H9 (cell line): ENCODE measurements around the gene SARS1. TPM values are rescaled to one million over a fixed set of nuclear protein-coding genes. Genes with fewer than 3 reads are reported as not detected.
"Not testable (repeated sequence)": the region's sequence is repeated elsewhere in the genome, so short reads cannot be mapped to it uniquely, and the experiment has no call there.

Source experiments
- DNase-seq: peaks from one replicate; pipeline ENCODE4 v3.0.0-alpha.2; 2017
- H2AFZ ChIP-seq: one replicate; pipeline ENCODE4 v1.6.1; 2013; ENCODE audit warnings: mild to moderate bottlenecking, low read length, control low read depth, moderate library complexity
- H2AK5ac ChIP-seq: 2 replicates; pipeline ENCODE4 v1.6.1; 2013; ENCODE audit warnings: low read length, control low read depth, mixed read lengths; ENCODE audit not compliant: insufficient read length
- H2BK120ac ChIP-seq: one replicate; pipeline ENCODE4 v1.6.1; 2013; ENCODE audit warnings: low read depth, mild to moderate bottlenecking, low read length, control low read depth, inconsistent platforms; ENCODE audit not compliant: poor library complexity, severe bottlenecking
- H2BK12ac ChIP-seq: 2 replicates; pipeline ENCODE4 v1.6.1; 2013; ENCODE audit warnings: low read length, control low read depth, mixed read lengths, low read depth; ENCODE audit not compliant: insufficient read length
- H2BK15ac ChIP-seq: 2 replicates; pipeline ENCODE4 v1.6.1; 2013; ENCODE audit warnings: low read depth, low read length, control low read depth
- H2BK20ac ChIP-seq: one replicate; pipeline ENCODE4 v1.6.1; 2013; ENCODE audit warnings: low read depth, mild to moderate bottlenecking, low read length, control low read depth, inconsistent platforms; ENCODE audit not compliant: poor library complexity, severe bottlenecking
- H2BK5ac ChIP-seq: 2 replicates; pipeline ENCODE4 v1.6.1; 2013; ENCODE audit warnings: low read length, control low read depth, mixed read lengths; ENCODE audit not compliant: insufficient read length
- H3K14ac ChIP-seq: 2 replicates; pipeline ENCODE4 v1.6.1; 2013; ENCODE audit warnings: low read length, control low read depth; ENCODE audit not compliant: insufficient read depth
- H3K18ac ChIP-seq: 2 replicates; pipeline ENCODE4 v1.6.1; 2013; ENCODE audit warnings: low read depth, mild to moderate bottlenecking, mixed read lengths, low read length, control low read depth; ENCODE audit not compliant: insufficient read length
- H3K23ac ChIP-seq: 2 replicates; pipeline ENCODE4 v1.6.1; 2013; ENCODE audit warnings: low read length, control low read depth, mixed read lengths, low read depth; ENCODE audit not compliant: insufficient read length
- H3K23me2 ChIP-seq: 2 replicates; pipeline ENCODE4 v1.6.1; 2013; ENCODE audit warnings: low read depth, mild to moderate bottlenecking, mixed read lengths, low read length, control low read depth; ENCODE audit not compliant: insufficient read length, poor library complexity, severe bottlenecking
- H3K27ac ChIP-seq: 2 replicates; pipeline ENCODE4 v1.5.1; 2013; ENCODE audit warnings: low read length, control low read depth, mixed read lengths, low read depth; ENCODE audit not compliant: insufficient read length
- H3K27me3 ChIP-seq: 2 replicates; pipeline ENCODE4 v1.6.1; 2013; ENCODE audit warnings: low read length, control low read depth, inconsistent platforms; ENCODE audit not compliant: insufficient read depth
- H3K4ac ChIP-seq: 2 replicates; pipeline ENCODE4 v1.6.1; 2013; ENCODE audit warnings: low read depth, mild to moderate bottlenecking, control low read depth, inconsistent platforms, low read length, moderate library complexity
- H3K4me1 ChIP-seq: 2 replicates; pipeline ENCODE4 v1.6.1; 2013; ENCODE audit warnings: low read length, control low read depth, inconsistent platforms; ENCODE audit not compliant: insufficient read depth
- H3K4me2 ChIP-seq: 2 replicates; pipeline ENCODE4 v1.6.1; 2013; ENCODE audit warnings: low read length, control low read depth, mixed read lengths; ENCODE audit not compliant: insufficient read length, insufficient read depth
- H3K56ac ChIP-seq: 2 replicates; pipeline ENCODE4 v1.6.1; 2013; ENCODE audit warnings: low read depth, mild to moderate bottlenecking, mixed read lengths, low read length, control low read depth; ENCODE audit not compliant: insufficient read length
- H3K79me1 ChIP-seq: 2 replicates; pipeline ENCODE4 v1.6.1; 2013; ENCODE audit warnings: low read depth, mild to moderate bottlenecking, moderate library complexity, low read length, control low read depth, inconsistent platforms; ENCODE audit not compliant: insufficient read depth, poor library complexity, severe bottlenecking
- H3K79me2 ChIP-seq: 2 replicates; pipeline ENCODE4 v1.6.1; 2013; ENCODE audit warnings: low read length, control low read depth, inconsistent platforms; ENCODE audit not compliant: insufficient read depth
- H3K9ac ChIP-seq: 2 replicates; pipeline ENCODE4 v1.6.1; 2013; ENCODE audit warnings: low read length, control low read depth, mixed read lengths; ENCODE audit not compliant: insufficient read length; ENCODE audit errors: extremely low read depth
- H3K9me3 ChIP-seq: one replicate; pipeline ENCODE4 v1.6.1; 2013; ENCODE audit warnings: low read depth, low read length, inconsistent platforms; ENCODE audit not compliant: control insufficient read depth
- H3T11ph ChIP-seq: one replicate; pipeline ENCODE4 v1.6.1; 2013; ENCODE audit warnings: mild to moderate bottlenecking, low read length, control low read depth, inconsistent platforms
- H4K20me1 ChIP-seq: one replicate; pipeline ENCODE4 v1.6.1; 2013; ENCODE audit not compliant: control insufficient read depth, insufficient read length, insufficient read depth
- H4K5ac ChIP-seq: 2 replicates; pipeline ENCODE4 v1.6.1; 2013; ENCODE audit warnings: low read depth, mild to moderate bottlenecking, mixed read lengths, low read length, control low read depth; ENCODE audit not compliant: insufficient read length
- H4K8ac ChIP-seq: replicated peaks from 2 replicates; pipeline ENCODE4 v1.6.1; 2013; ENCODE audit warnings: low read length, control low read depth, mixed read lengths, low read depth; ENCODE audit not compliant: insufficient read length
- H4K91ac ChIP-seq: 2 replicates; pipeline ENCODE4 v1.6.1; 2013; ENCODE audit warnings: low read depth, mild to moderate bottlenecking, moderate library complexity, mixed read lengths, low read length, control low read depth; ENCODE audit not compliant: insufficient read length
- H3K27ac Mint-ChIP-seq, 3 experiments: 2 replicates in 2 of 3; 3 replicates in 1 of 3; pipeline ENCODE4 v1.8.0; 2020 to 2021; ENCODE audit warnings: mixed read lengths in 3 of 3, mild to moderate bottlenecking in 1 of 3, moderate library complexity in 1 of 3
- H3K27me3 Mint-ChIP-seq: 2 replicates; pipeline ENCODE4 v1.8.0; 2021; ENCODE audit warnings: low read depth, mild to moderate bottlenecking, moderate library complexity, mixed read lengths
- H3K36me3 Mint-ChIP-seq, 3 experiments: 2 replicates in 2 of 3; 3 replicates in 1 of 3; pipeline ENCODE4 v1.8.0; 2020 to 2021; ENCODE audit warnings: low read depth in 3 of 3, mixed read lengths in 3 of 3; ENCODE audit not compliant: insufficient read depth in 1 of 3
- H3K4me1 Mint-ChIP-seq, 2 experiments: 2 replicates each; pipeline ENCODE4 v1.8.0; 2020; ENCODE audit warnings: mixed read lengths in 2 of 2
- H3K4me3 Mint-ChIP-seq, 2 experiments: 2 replicates in 1 of 2; 3 replicates in 1 of 2; pipeline ENCODE4 v1.8.0; 2020 to 2021; ENCODE audit warnings: mild to moderate bottlenecking in 2 of 2, mixed read lengths in 2 of 2, moderate library complexity in 1 of 2
- H3K9me3 Mint-ChIP-seq, 2 experiments: 2 replicates in 1 of 2; 3 replicates in 1 of 2; pipeline ENCODE4 v1.8.0; 2020; ENCODE audit warnings: mild to moderate bottlenecking in 2 of 2, mixed read lengths in 2 of 2, moderate library complexity in 1 of 2
- CTCF ChIP-seq: fragments of 200-600 bp; sonication (generic); conservative IDR thresholded peaks from 3 replicates; pipeline ENCODE4 v1.8.0; 2021; ENCODE audit warnings: antibody characterized with exemption, mild to moderate bottlenecking
- WGBS: extraction: QIAGEN DNeasy Blood & Tissue Kit; methylation state at CpG from one replicate; pipeline ENCODE4 v1.1.7; 2013; ENCODE audit warnings: missing lambda C conversion rate, low lambda C conversion rate, mixed read lengths; ENCODE audit not compliant: insufficient read length; ENCODE audit errors: extremely low coverage; 5-methylcytosine and 5-hydroxymethylcytosine counted together
- total RNA-seq: library from RNA; stranded (reverse); gene quantifications from 2 replicates; pipeline ENCODE4 v1.2.1, GENCODE V29; 2021

Gene SARS1
- total RNA-seq, 1 experiment from 2014 or later, result 139 TPM

GRCh38 chr1:109283748-109284600 lies 70.3 kb downstream of the SARS1 start:
- Histone ChIP-seq H4K5ac (peak overlapping the region; percentile 18), H3K27me3 (no peaks in the 10 kb centered on the region), H4K91ac (no peak overlapping the region), H2AFZ (no peak overlapping the region), H3K18ac (peak overlapping the region; percentile 86), H3K4me1 (peaks cover 3% of the 10 kb centered on the region; the same call in 1 of the 2 replicates), H2BK5ac (peak overlapping the region; percentile 55), H2AK5ac (peak overlapping the region; percentile 57), H3K9ac (peak overlapping the region; percentile 68), H4K8ac (peak overlapping the region; percentile 30), H3K14ac (peak overlapping the region; percentile 94; the same call in 1 of the 2 replicates), H2BK20ac (no peak overlapping the region), H3K79me1 (peaks cover 5% of the 10 kb centered on the region), H4K20me1 (no peaks in the 10 kb centered on the region), H3K23ac (no peak overlapping the region), H3K56ac (no peak overlapping the region), H3K27ac (peak overlapping the region; percentile 80), H3K23me2 (peaks cover 13% of the 10 kb centered on the region), H3K4ac (peak overlapping the region; percentile 31; the same call in 1 of the 2 replicates), H2BK12ac (peak overlapping the region; percentile 16), H3K4me2 (peak overlapping the region; percentile 92), H3K9me3 (no peaks in the 10 kb centered on the region), H3K79me2 (peaks cover 2% of the 10 kb centered on the region; the same call in 1 of the 2 replicates), H3T11ph (peak overlapping the region; percentile 4), H2BK15ac (no peak overlapping the region), H2BK120ac (no peak overlapping the region)
- H3K4me3 Mint-ChIP-seq, result peak overlapping the region; percentile 99 to 100
- no CpG with 5 or more reads among the region's 17 CpGs for WGBS
- no peaks in the 10 kb centered on the region; the same call in 1 of the 2 replicates for H3K27me3 Mint-ChIP-seq
- peaks cover 18 to 25% (median 22%) of the 10 kb centered on the region in 3 experiments for H3K36me3 Mint-ChIP-seq
- no peak for TF ChIP-seq CTCF
- peak overlapping the region; percentile 96 to 99 (median 99) for H3K27ac Mint-ChIP-seq
- H3K4me1 Mint-ChIP-seq, result peaks cover 35 to 45% of the 10 kb centered on the region in 2 experiments
- peaks cover 0 to 2% of the 10 kb centered on the region in 2 experiments; a peak in 3 of 5 replicates for H3K9me3 Mint-ChIP-seq
- no peak for DNase-seq

DNA sequence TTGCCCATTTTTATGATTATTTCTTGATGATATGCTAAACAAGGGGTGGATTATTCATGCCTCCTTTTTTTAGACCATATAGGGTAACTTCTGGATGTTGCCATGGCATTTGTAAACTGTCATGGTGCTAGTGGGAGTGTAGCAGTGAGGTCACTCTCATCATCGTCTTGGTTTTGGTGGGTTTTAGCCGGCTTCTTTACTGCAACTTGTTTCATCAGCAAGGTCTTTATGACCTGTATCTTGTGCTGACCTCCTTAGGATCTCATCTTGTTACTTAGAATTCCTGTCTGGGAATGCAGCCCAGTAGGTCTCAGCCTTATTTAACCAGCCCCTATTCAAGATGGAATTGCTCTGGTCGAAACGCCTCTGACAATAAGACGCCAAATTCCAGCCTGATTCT lies 73.0 kb downstream of the SARS1 start:
- H3K27me3 ChIP-seq, H3K18ac ChIP-seq, H3K56ac ChIP-seq, H3T11ph ChIP-seq, H2AFZ ChIP-seq, H2AK5ac ChIP-seq, H3K27ac ChIP-seq, H4K91ac ChIP-seq, H4K20me1 ChIP-seq, H3K4me1 ChIP-seq, H2BK5ac ChIP-seq, H2BK120ac ChIP-seq, H3K79me2 ChIP-seq, H3K9me3 Mint-ChIP-seq, H3K79me1 ChIP-seq, H4K8ac ChIP-seq, H3K9ac ChIP-seq, H3K23ac ChIP-seq, H2BK20ac ChIP-seq, H3K4me3 Mint-ChIP-seq, H3K9me3 ChIP-seq, H4K5ac ChIP-seq, H3K4me2 ChIP-seq, H3K36me3 Mint-ChIP-seq, H3K27me3 Mint-ChIP-seq, H2BK15ac ChIP-seq, H3K14ac ChIP-seq, H2BK12ac ChIP-seq, H3K4ac ChIP-seq, DNase-seq: not testable (repeated sequence)
- no CpG with 5 or more reads among the region's 5 CpGs for WGBS
- peaks cover 13% of the 10 kb centered on the region for H3K23me2 ChIP-seq
- peaks cover 28 to 36% of the 10 kb centered on the region in 2 experiments for H3K4me1 Mint-ChIP-seq
- peak overlapping the region; percentile 17 to 74 (median 44); a peak in 4 of 7 replicates for H3K27ac Mint-ChIP-seq
